ENCODE results near the gene PDCD11.

Gene PDCD11

DNA sequence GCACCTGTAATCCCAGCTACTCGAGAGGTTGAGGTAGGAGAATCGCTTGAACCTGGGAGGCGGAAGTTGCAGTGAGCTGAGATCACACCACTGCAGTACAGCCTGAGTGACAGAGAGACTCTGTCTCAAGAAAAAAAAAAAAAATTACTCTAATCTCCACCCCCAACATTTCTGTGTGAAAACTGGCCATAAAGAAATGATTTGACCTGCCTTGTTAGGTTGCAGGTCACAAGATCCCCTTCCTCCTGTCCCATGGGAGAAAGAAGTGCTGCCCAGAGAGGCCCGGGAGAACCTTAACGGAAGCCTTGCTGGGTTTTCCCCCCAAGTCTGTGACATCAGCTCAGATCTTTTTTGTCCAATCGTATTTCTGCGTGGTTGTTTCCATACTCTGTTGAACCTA lies 71.0 kb downstream of the PDCD11 start:
- Histone ChIP-seq H3K36me3 (replicated peaks; ENCODE audit: insufficient read depth, low read length) (no peaks in the 10 kb centered on the region), H3K9me3 (replicated peaks; ENCODE audit: insufficient read depth, low read length) (no peaks in the 10 kb centered on the region), H3K4me2 (ENCODE audit: low read depth, low read length) (no peak overlapping the region), H2AFZ (ENCODE audit: low read length) (no peak overlapping the region), H3K4me1 (ENCODE audit: low read length) (peaks cover 16% of the 10 kb centered on the region), H3K79me2 (ENCODE audit: low read length) (no peaks in the 10 kb centered on the region), H3K9me2 (replicated peaks; ENCODE audit: insufficient read depth, low read length) (no peaks in the 10 kb centered on the region), H3K27me3 (replicated peaks; ENCODE audit: insufficient read depth, low read length) (no peaks in the 10 kb centered on the region), H3K27ac (ENCODE audit: low read length) (no peak overlapping the region), H4K20me1 (ENCODE audit: insufficient read depth, low read length) (no peaks in the 10 kb centered on the region), H3F3A (ENCODE audit: insufficient read depth, low read length) (peaks cover 21% of the 10 kb centered on the region), H3K9ac (ENCODE audit: low read length) (no peak overlapping the region), H3K4me3 (ENCODE audit: low read length) (no peak overlapping the region)
- DNase-seq = no peak
- no peak for TF ChIP-seq EZH2phosphoT487 (IDR thresholded peaks at IDR 0.05; ENCODE audit: low read length)
- TF ChIP-seq EZH2 (optimal IDR thresholded peaks at IDR 0.05; ENCODE audit: low read depth, low read length) = no peak
- TF ChIP-seq, protein P1, sequence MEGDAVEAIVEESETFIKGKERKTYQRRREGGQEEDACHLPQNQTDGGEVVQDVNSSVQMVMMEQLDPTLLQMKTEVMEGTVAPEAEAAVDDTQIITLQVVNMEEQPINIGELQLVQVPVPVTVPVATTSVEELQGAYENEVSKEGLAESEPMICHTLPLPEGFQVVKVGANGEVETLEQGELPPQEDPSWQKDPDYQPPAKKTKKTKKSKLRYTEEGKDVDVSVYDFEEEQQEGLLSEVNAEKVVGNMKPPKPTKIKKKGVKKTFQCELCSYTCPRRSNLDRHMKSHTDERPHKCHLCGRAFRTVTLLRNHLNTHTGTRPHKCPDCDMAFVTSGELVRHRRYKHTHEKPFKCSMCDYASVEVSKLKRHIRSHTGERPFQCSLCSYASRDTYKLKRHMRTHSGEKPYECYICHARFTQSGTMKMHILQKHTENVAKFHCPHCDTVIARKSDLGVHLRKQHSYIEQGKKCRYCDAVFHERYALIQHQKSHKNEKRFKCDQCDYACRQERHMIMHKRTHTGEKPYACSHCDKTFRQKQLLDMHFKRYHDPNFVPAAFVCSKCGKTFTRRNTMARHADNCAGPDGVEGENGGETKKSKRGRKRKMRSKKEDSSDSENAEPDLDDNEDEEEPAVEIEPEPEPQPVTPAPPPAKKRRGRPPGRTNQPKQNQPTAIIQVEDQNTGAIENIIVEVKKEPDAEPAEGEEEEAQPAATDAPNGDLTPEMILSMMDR (IDR thresholded peaks at IDR 0.05; ENCODE audit: low read length) = no peak

DNA sequence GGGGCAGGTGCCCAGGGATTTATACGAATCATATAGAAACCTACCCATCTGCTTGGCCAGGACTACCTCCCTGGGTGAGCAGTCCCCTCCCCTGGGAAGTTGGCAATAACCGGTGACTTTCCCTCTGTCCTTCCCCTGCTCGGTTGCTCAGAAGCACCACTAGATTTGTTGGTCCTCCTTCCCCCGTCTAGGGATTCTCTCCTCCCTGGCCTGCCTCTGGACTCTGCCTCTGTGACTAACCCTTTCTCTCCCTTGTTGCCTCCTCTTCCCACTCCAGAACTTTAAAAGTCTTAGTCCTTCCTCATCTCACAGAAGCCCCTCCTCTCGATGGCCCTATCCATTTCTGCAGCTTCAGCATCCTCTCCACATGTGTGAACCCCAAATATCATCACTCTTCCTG lies 72.8 kb downstream of the PDCD11 start:
- Histone ChIP-seq H3K79me2 (ENCODE audit: low read length) (no peaks in the 10 kb centered on the region), H3F3A (ENCODE audit: insufficient read depth, low read length) (peaks cover 28% of the 10 kb centered on the region), H3K9me2 (replicated peaks; ENCODE audit: insufficient read depth, low read length) (no peaks in the 10 kb centered on the region), H3K36me3 (replicated peaks; ENCODE audit: insufficient read depth, low read length) (no peaks in the 10 kb centered on the region), H3K27me3 (replicated peaks; ENCODE audit: insufficient read depth, low read length) (no peaks in the 10 kb centered on the region), H3K4me3 (ENCODE audit: low read length) (no peak overlapping the region), H3K9ac (ENCODE audit: low read length) (no peak overlapping the region), H3K4me1 (ENCODE audit: low read length) (peaks cover 24% of the 10 kb centered on the region), H3K4me2 (ENCODE audit: low read depth, low read length) (no peak overlapping the region), H2AFZ (ENCODE audit: low read length) (no peak overlapping the region), H3K9me3 (replicated peaks; ENCODE audit: insufficient read depth, low read length) (no peaks in the 10 kb centered on the region), H3K27ac (ENCODE audit: low read length) (no peak overlapping the region), H4K20me1 (ENCODE audit: insufficient read depth, low read length) (no peaks in the 10 kb centered on the region)
- DNase-seq = no peak
- no peak for TF ChIP-seq EZH2 (optimal IDR thresholded peaks at IDR 0.05; ENCODE audit: low read depth, low read length)
- TF ChIP-seq, protein P1 (IDR thresholded peaks at IDR 0.05; ENCODE audit: low read length) = no peak
- no peak for TF ChIP-seq EZH2phosphoT487 (IDR thresholded peaks at IDR 0.05; ENCODE audit: low read length)

DNA sequence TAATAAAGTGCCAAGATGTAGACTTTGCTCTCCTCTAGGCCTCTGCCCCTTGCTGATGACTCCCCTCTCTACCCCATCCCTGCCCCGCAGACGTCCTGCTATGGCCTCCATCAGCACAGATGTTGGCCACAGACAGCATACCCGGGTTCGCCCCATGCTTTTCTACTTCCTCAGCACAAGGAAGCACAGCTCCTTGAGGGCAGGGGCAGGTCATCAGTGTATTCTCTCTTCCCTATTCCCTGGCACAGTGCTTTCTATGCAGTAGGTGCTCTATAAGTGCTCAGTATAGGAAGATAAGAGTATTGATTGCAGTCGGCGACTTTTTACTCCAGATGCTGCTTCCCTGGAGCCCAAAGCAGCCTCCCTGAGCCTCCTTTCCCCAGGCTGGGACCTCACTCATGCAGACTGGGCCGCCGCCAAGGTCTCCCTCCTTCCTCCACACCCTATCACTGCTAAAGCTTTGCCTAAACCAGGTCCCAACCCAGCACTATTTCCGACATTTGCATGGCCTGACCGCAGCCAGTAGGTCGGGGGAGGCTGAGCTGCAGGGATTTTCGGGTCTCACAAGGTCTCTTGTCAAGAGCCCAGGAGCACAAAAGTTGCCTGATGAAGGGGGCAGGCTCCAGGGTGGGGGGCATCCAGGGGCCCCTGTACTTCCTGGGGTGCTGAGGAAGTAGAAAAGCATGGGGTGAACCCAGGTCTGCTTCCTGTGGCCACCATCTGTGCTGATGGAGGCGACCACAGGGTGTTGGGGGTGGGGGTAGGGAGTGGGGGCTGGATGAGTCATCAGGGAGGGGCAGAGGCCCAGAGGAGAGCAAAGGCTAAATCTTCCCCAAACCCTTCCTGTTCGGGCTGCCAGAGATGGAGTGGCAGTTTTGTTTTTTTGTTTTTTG lies 74.6 kb downstream of the PDCD11 start:
- Histone ChIP-seq H3K4me2 (ENCODE audit: low read depth, low read length) (peak overlapping the region; percentile 71), H4K20me1 (ENCODE audit: insufficient read depth, low read length) (no peaks in the 10 kb centered on the region), H3K27ac (ENCODE audit: low read length) (peak overlapping the region; percentile 93), H3K79me2 (ENCODE audit: low read length) (no peaks in the 10 kb centered on the region), H3K4me1 (ENCODE audit: low read length) (peaks cover 24% of the 10 kb centered on the region), H3K9me3 (replicated peaks; ENCODE audit: insufficient read depth, low read length) (no peaks in the 10 kb centered on the region), H3K27me3 (replicated peaks; ENCODE audit: insufficient read depth, low read length) (no peaks in the 10 kb centered on the region), H3K9ac (ENCODE audit: low read length) (peak overlapping the region; percentile 68), H3K36me3 (replicated peaks; ENCODE audit: insufficient read depth, low read length) (no peaks in the 10 kb centered on the region), H3K9me2 (replicated peaks; ENCODE audit: insufficient read depth, low read length) (no peaks in the 10 kb centered on the region), H3K4me3 (ENCODE audit: low read length) (peak overlapping the region; percentile 41), H3F3A (ENCODE audit: insufficient read depth, low read length) (peaks cover 28% of the 10 kb centered on the region), H2AFZ (ENCODE audit: low read length) (peak overlapping the region; percentile 38)
- TF ChIP-seq, protein P1 (IDR thresholded peaks at IDR 0.05; ENCODE audit: low read length) = no peak
- TF ChIP-seq EZH2 (optimal IDR thresholded peaks at IDR 0.05; ENCODE audit: low read depth, low read length) (no peak), EZH2phosphoT487 (IDR thresholded peaks at IDR 0.05; ENCODE audit: low read length) (no peak)
- peak; percentile 91 for DNase-seq
